HEK293T (cell line): ENCODE data around the gene UNKL.

Experiments used
- CTCF ChIA-PET: fragments of 350-600 bp; formaldehyde crosslinking; extraction: SDS; loops from one replicate; lab custom pipeline; 2021; ENCODE audit warnings: antibody characterized with exemption, inconsistent platforms; lab: Yijun Ruan, JAX
- POLR2A ChIA-PET: fragments of 350-600 bp; formaldehyde crosslinking; extraction: SDS; loops from one replicate; lab custom pipeline; 2020; ENCODE audit warnings: antibody characterized with exemption, inconsistent platforms; lab: Yijun Ruan, JAX
- DNase-seq: peaks from one replicate; pipeline ENCODE4 v3.0.0; 2012; ENCODE audit warnings: mixed read lengths; ENCODE audit errors: extremely low spot score
- ARNT ChIP-seq: fragments of 450-650 bp; IDR thresholded peaks from 2 replicates; pipeline ENCODE4 v1.6.1; 2017; ENCODE audit warnings: mild to moderate bottlenecking
- BHLHE40 ChIP-seq: fragments of 450-650 bp; IDR thresholded peaks from 2 replicates; pipeline ENCODE4 v1.6.1; 2016; ENCODE audit warnings: mild to moderate bottlenecking, moderate library complexity, borderline replicate concordance
- CTBP1 ChIP-seq: fragments of 450-650 bp; IDR thresholded peaks from 2 replicates; pipeline ENCODE4 v1.6.1; 2016; ENCODE audit warnings: borderline replicate concordance
- ELF4 ChIP-seq: fragments of 450-650 bp; IDR thresholded peaks from 2 replicates; pipeline ENCODE4 v1.6.1; 2017; ENCODE audit warnings: antibody characterized with exemption
- FOXA1 ChIP-seq: fragments of 450-650 bp; IDR thresholded peaks from 2 replicates; pipeline ENCODE4 v1.6.1; 2016; ENCODE audit warnings: mild to moderate bottlenecking
- FOXK2 ChIP-seq: fragments of 450-650 bp; IDR thresholded peaks from 2 replicates; pipeline ENCODE4 v1.6.1; 2016; ENCODE audit warnings: mild to moderate bottlenecking
- FOXM1 ChIP-seq: fragments of 450-650 bp; IDR thresholded peaks from 2 replicates; pipeline ENCODE4 v1.6.1; 2017; ENCODE audit warnings: mild to moderate bottlenecking, borderline replicate concordance
- HDGF ChIP-seq: fragments of 450-650 bp; IDR thresholded peaks from 2 replicates; pipeline ENCODE4 v1.6.1; 2017; ENCODE audit warnings: antibody characterized with exemption, borderline replicate concordance
- L3MBTL2 ChIP-seq: fragments of 450-650 bp; conservative IDR thresholded peaks from 2 replicates; pipeline ENCODE4 v1.6.1; 2016; ENCODE audit warnings: mild to moderate bottlenecking
- LEF1 ChIP-seq: fragments of 450-650 bp; IDR thresholded peaks from 2 replicates; pipeline ENCODE4 v1.6.1; 2017; ENCODE audit warnings: mild to moderate bottlenecking, borderline replicate concordance
- NFRKB ChIP-seq: fragments of 450-650 bp; IDR thresholded peaks from 2 replicates; pipeline ENCODE4 v1.6.1; 2016; ENCODE audit warnings: mild to moderate bottlenecking, moderate library complexity
- PKNOX1 ChIP-seq: fragments of 450-650 bp; IDR thresholded peaks from 2 replicates; pipeline ENCODE4 v1.6.1; 2016
- SP1 ChIP-seq: fragments of 450-650 bp; IDR thresholded peaks from 2 replicates; pipeline ENCODE4 v1.6.1; 2017
- SUZ12 ChIP-seq: fragments of 450-650 bp; IDR thresholded peaks from 2 replicates; pipeline ENCODE4 v1.6.1; 2016; ENCODE audit warnings: mild to moderate bottlenecking
- TARDBP ChIP-seq: fragments of 450-650 bp; IDR thresholded peaks from 2 replicates; pipeline ENCODE4 v1.6.1; 2016
- ZNF384 ChIP-seq: fragments of 450-650 bp; IDR thresholded peaks from 2 replicates; pipeline ENCODE4 v1.6.1; 2016

The UNKL gene

GRCh38 chr16:1364510-1364909 is 50.0 kb downstream of the UNKL start:
- ChIA-PET CTCF (interaction anchor here (0.7 to 1.6 kb wide), 2 partner anchors 17 to 70 kb away, joined by 3 read pairs; no protein-coding TSS in a partner anchor), POLR2A (interaction anchor here (1.0 kb wide), 1 partner anchor 341 kb away, joined by 3 read pairs; the partner anchor contains the start of gene MAPK8IP3)
- TF ChIP-seq ELF4 (no peak), TARDBP (no peak), FOXM1 (no peak), BHLHE40 (no peak)
- no peak for DNase-seq

GRCh38 chr16:1363501-1364041 is 50.9 kb downstream of the UNKL start:
- peak; percentile 87 for DNase-seq
- CTCF ChIA-PET: interaction anchor here (0.6 to 1.6 kb wide), 6 partner anchors 16 to 154 kb away, joined by 3 to 5 read pairs (median 3); partner anchors contain the start of gene BAIAP3
- no peak for TF ChIP-seq HDGF
- no peak for TF ChIP-seq FOXK2
- no peak for TF ChIP-seq CTBP1
- TF ChIP-seq FOXA1: no peak
- no peak for TF ChIP-seq ARNT
- no peak for TF ChIP-seq SP1
- no peak for TF ChIP-seq LEF1
- no peak for TF ChIP-seq BHLHE40
- TF ChIP-seq NFRKB: no peak
- TF ChIP-seq SUZ12: no peak
- no peak for TF ChIP-seq TARDBP
- TF ChIP-seq ZNF384: no peak
- no peak for TF ChIP-seq PKNOX1
- TF ChIP-seq FOXM1: no peak
- no peak for TF ChIP-seq L3MBTL2
- no peak for TF ChIP-seq ELF4
- POLR2A ChIA-PET: interaction anchor here (0.8 kb wide), 1 partner anchor 16 kb away, joined by 3 read pairs; no protein-coding TSS in a partner anchor

GRCh38 chr16:1362807-1363206 is 51.7 kb downstream of the UNKL start:
- POLR2A ChIA-PET: no interaction called here
- no peak for DNase-seq
- CTCF ChIA-PET: interaction anchor here (1.0 to 1.6 kb wide), 4 partner anchors 17 to 29 kb away, joined by 3 to 5 read pairs (median 4); partner anchors contain the start of gene BAIAP3
- TF ChIP-seq FOXM1 (no peak), L3MBTL2 (no peak), BHLHE40 (no peak), FOXA1 (no peak), TARDBP (no peak), CTBP1 (no peak), NFRKB (no peak), ELF4 (no peak), FOXK2 (no peak), ARNT (no peak), PKNOX1 (no peak), HDGF (no peak), SP1 (no peak), ZNF384 (no peak)

GRCh38 chr16:1361685-1362360 is 52.7 kb downstream of the UNKL start:
- POLR2A ChIA-PET: no interaction called here
- CTCF ChIA-PET: no interaction called here
- DNase-seq: no peak
- no peak for TF ChIP-seq ZNF384
- no peak for TF ChIP-seq CTBP1
- TF ChIP-seq SP1: no peak
- no peak for TF ChIP-seq BHLHE40
- TF ChIP-seq PKNOX1: no peak
- TF ChIP-seq FOXA1: no peak
- TF ChIP-seq TARDBP: no peak
- TF ChIP-seq L3MBTL2: no peak
- no peak for TF ChIP-seq ELF4
- no peak for TF ChIP-seq NFRKB
- no peak for TF ChIP-seq LEF1
- TF ChIP-seq ARNT: no peak
- TF ChIP-seq FOXM1: no peak
- no peak for TF ChIP-seq FOXK2
- TF ChIP-seq SUZ12: no peak

- ChIA-PET POLR2A (no interaction called here), CTCF (no interaction called here)
- DNase-seq: no peak
- TF ChIP-seq LEF1 (no peak), TARDBP (no peak), ARNT (no peak), FOXA1 (no peak)
These were observed 56.5 kb downstream of the UNKL start for GRCh38 chr16:1357906-1358566.
